ENCODE data around the gene ARL4D. TPM values are rescaled to one million over a fixed set of nuclear protein-coding genes. Genes with fewer than 3 reads are reported as not detected.

The ARL4D gene
- total and polyA plus RNA-seq, 2 donors (not counting 3 experiments of a cell fraction or from before 2014, with no cell fraction given), result 3.8 to 4.1 TPM

DNA sequence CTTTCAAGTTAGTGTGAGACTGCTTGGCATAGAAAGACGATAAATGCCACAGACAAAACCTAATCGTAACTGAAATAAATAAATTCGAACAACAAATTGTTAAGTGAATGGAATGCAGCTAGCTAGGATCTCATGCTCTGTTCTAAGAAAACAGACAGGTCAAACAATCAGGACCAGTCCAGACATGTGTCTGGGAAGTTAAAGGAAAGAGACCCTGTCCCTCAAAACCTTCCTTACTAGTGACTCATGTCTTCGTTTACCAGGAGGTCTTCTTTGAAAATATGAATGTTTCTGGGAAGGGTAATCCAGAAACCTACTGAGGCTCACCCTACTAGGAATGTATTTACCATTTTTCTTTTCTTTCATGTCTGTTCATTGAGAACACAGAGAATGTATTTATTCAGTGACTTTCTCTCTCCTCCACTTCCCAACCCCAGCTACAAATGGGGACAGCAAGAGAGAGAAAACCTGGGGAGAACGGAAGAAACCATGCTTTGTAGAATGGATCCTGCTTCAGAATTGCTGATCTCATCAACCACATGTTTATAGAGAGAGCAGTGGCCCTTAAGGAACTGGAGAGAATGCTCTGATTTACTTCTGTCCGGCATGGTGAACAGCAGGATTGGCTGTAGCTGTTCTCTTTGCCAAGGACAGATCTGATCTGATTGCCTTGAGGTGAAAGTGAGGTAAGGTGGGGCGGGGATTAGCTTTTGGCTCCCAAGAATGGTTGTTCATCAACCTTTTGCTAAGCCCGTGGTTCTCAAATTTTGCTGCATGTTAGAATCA is 45.6 kb downstream of the ARL4D start:
- no peak overlapping the region for H3K4me2 ChIP-seq (ENCODE audit: insufficient read depth, low read length)
- BruUV-seq (replicated peaks), result no TSS peak
- H3K36me3 ChIP-seq (ENCODE audit: control insufficient read depth in 2 of 2, extremely low read depth in 1 of 2, insufficient read depth in 2 of 2, low read length in 2 of 2), result no peaks in the 10 kb centered on the region
- dilution Hi-C loops (cut with MboI; ENCODE audit: extremely low pct_ligation_motif_present, low sequenced_read_pairs), result no loop called here
- no peaks in the 10 kb centered on the region for H3K9me3 ChIP-seq (replicated peaks; ENCODE audit: control insufficient read depth, insufficient read depth, low read length)
- TF ChIP-seq, protein P1, sequence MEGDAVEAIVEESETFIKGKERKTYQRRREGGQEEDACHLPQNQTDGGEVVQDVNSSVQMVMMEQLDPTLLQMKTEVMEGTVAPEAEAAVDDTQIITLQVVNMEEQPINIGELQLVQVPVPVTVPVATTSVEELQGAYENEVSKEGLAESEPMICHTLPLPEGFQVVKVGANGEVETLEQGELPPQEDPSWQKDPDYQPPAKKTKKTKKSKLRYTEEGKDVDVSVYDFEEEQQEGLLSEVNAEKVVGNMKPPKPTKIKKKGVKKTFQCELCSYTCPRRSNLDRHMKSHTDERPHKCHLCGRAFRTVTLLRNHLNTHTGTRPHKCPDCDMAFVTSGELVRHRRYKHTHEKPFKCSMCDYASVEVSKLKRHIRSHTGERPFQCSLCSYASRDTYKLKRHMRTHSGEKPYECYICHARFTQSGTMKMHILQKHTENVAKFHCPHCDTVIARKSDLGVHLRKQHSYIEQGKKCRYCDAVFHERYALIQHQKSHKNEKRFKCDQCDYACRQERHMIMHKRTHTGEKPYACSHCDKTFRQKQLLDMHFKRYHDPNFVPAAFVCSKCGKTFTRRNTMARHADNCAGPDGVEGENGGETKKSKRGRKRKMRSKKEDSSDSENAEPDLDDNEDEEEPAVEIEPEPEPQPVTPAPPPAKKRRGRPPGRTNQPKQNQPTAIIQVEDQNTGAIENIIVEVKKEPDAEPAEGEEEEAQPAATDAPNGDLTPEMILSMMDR (IDR thresholded peaks at IDR 0.05; ENCODE audit: extremely low read depth in 1 of 2, insufficient read depth in 1 of 2, low read depth in 1 of 2, low read length in 2 of 2), result no peak
- no peak for TF ChIP-seq JUN (IDR thresholded peaks at IDR 0.05; ENCODE audit: borderline replicate concordance, insufficient read depth, insufficient read length, low read depth)
- no peak for TF ChIP-seq EZH2 (IDR thresholded peaks at IDR 0.05; ENCODE audit: borderline replicate concordance, low read depth, low read length, severe bottlenecking)
- TF ChIP-seq GATA2 (IDR thresholded peaks at IDR 0.05; ENCODE audit: insufficient read depth, insufficient read length, low read depth, low read length), result no peak
- TF ChIP-seq POLR2AphosphoS5 (IDR thresholded peaks at IDR 0.05; ENCODE audit: insufficient read depth, low read depth, low read length), result no peak
- H3K9me1 ChIP-seq (replicated peaks; ENCODE audit: control insufficient read depth, extremely low read depth, insufficient read depth, low read length), result no peaks in the 10 kb centered on the region
- H2AFZ ChIP-seq (ENCODE audit: low read depth, low read length), result no peak overlapping the region
- no peak overlapping the region for H3K9ac ChIP-seq (replicated peaks; ENCODE audit: extremely low read depth, insufficient read depth, low read length)
- H3K4me1 ChIP-seq (ENCODE audit: control insufficient read depth, extremely low read depth, insufficient read depth, low read length), result no peaks in the 10 kb centered on the region
- no peaks in the 10 kb centered on the region for H3K79me2 ChIP-seq (ENCODE audit: control insufficient read depth, insufficient read depth, low read length)
- no peak for DNase-seq (ENCODE audit: low read depth, low spot score)
- ChIA-PET POLR2A (no interaction called here), CTCF (no interaction called here)
- H3K27ac ChIP-seq (ENCODE audit: insufficient read depth, low read depth, low read length), result no peak overlapping the region
- H3K4me3 ChIP-seq (replicated peaks in 1 of 3; ENCODE audit: insufficient read depth in 1 of 3, low read depth in 1 of 3, low read length in 3 of 3), result no peak overlapping the region
- H4K20me1 ChIP-seq (replicated peaks; ENCODE audit: control insufficient read depth, extremely low read depth, insufficient read depth, low read length), result no peaks in the 10 kb centered on the region
- FAIRE-seq, result no peak
- H3K27me3 ChIP-seq (ENCODE audit: control insufficient read depth in 2 of 2, insufficient read depth in 2 of 2, low read length in 2 of 2), result peaks cover 4 to 6% of the 10 kb centered on the region in 2 experiments
- intact Hi-C loops (cut with micrococcal nuclease), result no loop called here

Data from endothelial cell of umbilical vein (primary cell).